ENCODE data around the gene CCDC7.
"Not testable (repeated sequence)": the region's sequence is repeated elsewhere in the genome, so short reads cannot be mapped to it uniquely, and the experiment has no call there.

The CCDC7 gene

GRCh38 chr10:32548208-32548607, 102.3 kb downstream of the CCDC7 start:
- H3K4me3 ChIP-seq (ENCODE audit: low read depth, low read length) = no peak overlapping the region
- no peaks in the 10 kb centered on the region for H3K4me1 ChIP-seq
- no peaks in the 10 kb centered on the region for H3K36me3 ChIP-seq (ENCODE audit: control insufficient read depth, insufficient read depth, low read length)
- no peaks in the 10 kb centered on the region for H3K9me3 ChIP-seq (ENCODE audit: control insufficient read depth, low read length)
- no peak overlapping the region for H2AFZ ChIP-seq
- H3K27ac ChIP-seq = no peak overlapping the region
- H3K79me2 ChIP-seq = no peaks in the 10 kb centered on the region
- no peak overlapping the region for H3K9ac ChIP-seq
- H3K27me3 ChIP-seq (ENCODE audit: control insufficient read depth, insufficient read depth, low read length) = no peaks in the 10 kb centered on the region
- no peak for TF ChIP-seq CTCF (IDR thresholded peaks at IDR 0.05)
- no peak overlapping the region for H3K4me2 ChIP-seq (ENCODE audit: low read length)

- Histone ChIP-seq H3K9me3 (ENCODE audit: control insufficient read depth, low read length) (no peaks in the 10 kb centered on the region), H3K27ac (no peak overlapping the region), H3K4me2 (ENCODE audit: low read length) (no peak overlapping the region), H3K4me1 (no peaks in the 10 kb centered on the region), H3K9ac (no peak overlapping the region), H2AFZ (no peak overlapping the region), H3K27me3 (ENCODE audit: control insufficient read depth, insufficient read depth, low read length) (no peaks in the 10 kb centered on the region), H3K79me2 (no peaks in the 10 kb centered on the region), H3K36me3 (ENCODE audit: control insufficient read depth, insufficient read depth, low read length) (no peaks in the 10 kb centered on the region), H3K4me3 (ENCODE audit: low read depth, low read length) (no peak overlapping the region)
- no peak for TF ChIP-seq CTCF (IDR thresholded peaks at IDR 0.05)
Observed at GRCh38 chr10:32556783-32557395, 110.9 kb downstream of the CCDC7 start.

- H3K4me2 ChIP-seq (ENCODE audit: low read length); H3K4me3 ChIP-seq (ENCODE audit: low read depth, low read length); H3K79me2 ChIP-seq; H3K27me3 ChIP-seq (ENCODE audit: control insufficient read depth, insufficient read depth, low read length); H3K9ac ChIP-seq; H3K36me3 ChIP-seq (ENCODE audit: control insufficient read depth, insufficient read depth, low read length); H2AFZ ChIP-seq; H3K27ac ChIP-seq; H3K9me3 ChIP-seq (ENCODE audit: control insufficient read depth, low read length); H3K4me1 ChIP-seq: not testable (repeated sequence)
Observed at GRCh38 chr10:32562695-32563094, 116.8 kb downstream of the CCDC7 start.

GRCh38 chr10:32577448-32577847, 131.5 kb downstream of the CCDC7 start:
- no peak for TF ChIP-seq CTCF (IDR thresholded peaks at IDR 0.05)
- H3K4me2 ChIP-seq (ENCODE audit: low read length) = no peak overlapping the region
- H3K27me3 ChIP-seq (ENCODE audit: control insufficient read depth, insufficient read depth, low read length) = no peaks in the 10 kb centered on the region
- no peaks in the 10 kb centered on the region for H3K4me1 ChIP-seq
- H3K4me3 ChIP-seq (ENCODE audit: low read depth, low read length) = no peak overlapping the region
- H3K79me2 ChIP-seq = no peaks in the 10 kb centered on the region
- H3K27ac ChIP-seq = no peak overlapping the region
- H3K9me3 ChIP-seq (ENCODE audit: control insufficient read depth, low read length) = no peaks in the 10 kb centered on the region
- no peaks in the 10 kb centered on the region for H3K36me3 ChIP-seq (ENCODE audit: control insufficient read depth, insufficient read depth, low read length)
- H3K9ac ChIP-seq = no peak overlapping the region
- H2AFZ ChIP-seq = no peak overlapping the region

- H3K36me3 ChIP-seq (ENCODE audit: control insufficient read depth, insufficient read depth, low read length) = no peaks in the 10 kb centered on the region
- no peak overlapping the region for H3K9ac ChIP-seq
- H2AFZ ChIP-seq = no peak overlapping the region
- no peak overlapping the region for H3K4me3 ChIP-seq (ENCODE audit: low read depth, low read length)
- H3K4me2 ChIP-seq (ENCODE audit: low read length) = no peak overlapping the region
- H3K27ac ChIP-seq = no peak overlapping the region
- no peaks in the 10 kb centered on the region for H3K9me3 ChIP-seq (ENCODE audit: control insufficient read depth, low read length)
- no peaks in the 10 kb centered on the region for H3K4me1 ChIP-seq
- no peaks in the 10 kb centered on the region for H3K27me3 ChIP-seq (ENCODE audit: control insufficient read depth, insufficient read depth, low read length)
- H3K79me2 ChIP-seq = no peaks in the 10 kb centered on the region
- TF ChIP-seq CTCF (IDR thresholded peaks at IDR 0.05) = no peak
Observed at GRCh38 chr10:32582946-32583345, 137.0 kb downstream of the CCDC7 start.

- not testable (repeated sequence) for H3K9me3 ChIP-seq (ENCODE audit: control insufficient read depth, low read length); H3K27me3 ChIP-seq (ENCODE audit: control insufficient read depth, insufficient read depth, low read length); H3K36me3 ChIP-seq (ENCODE audit: control insufficient read depth, insufficient read depth, low read length); H3K27ac ChIP-seq; H3K4me3 ChIP-seq (ENCODE audit: low read depth, low read length); H3K4me1 ChIP-seq; H3K4me2 ChIP-seq (ENCODE audit: low read length); H3K9ac ChIP-seq; H2AFZ ChIP-seq; H3K79me2 ChIP-seq
Observed at GRCh38 chr10:32598022-32598421, 152.1 kb downstream of the CCDC7 start.

Measured in parathyroid adenoma (tissue), 2 donors.